ENCODE measurements around the gene BTK. TPM values are rescaled to one million over a fixed set of nuclear protein-coding genes. Genes with fewer than 3 reads are reported as not detected.

The BTK gene
- not detected in 2 replicates for total RNA-seq

GRCh38 chrX:101385795-101386541 is at the start of gene BTK:
Gene BTK (minus strand): TSS chrX:101386191. CDS start chrX:101375284, 10,907 bp downstream.

GRCh38 chrX:101407748-101408531 is 21.9 kb upstream of the BTK start, which contains the start of the genes GLA and HNRNPH2:
Gene GLA (minus strand): TSS chrX:101407925. CDS start chrX:101407903, 22 bp downstream.
Gene HNRNPH2 (plus strand): TSS chrX:101408222. CDS start chrX:101411989, 3,767 bp downstream.

GRCh38 chrX:101390664-101391525 is 4.9 kb upstream of the BTK start, which contains the start of gene RPL36A:
Gene RPL36A (plus strand): TSS chrX:101391011. CDS start chrX:101391044, 33 bp downstream.

GRCh38 chrX:101348452-101349192 is 37.4 kb downstream of the BTK start, which contains the start of gene TIMM8A:
Gene TIMM8A (minus strand): TSS chrX:101348742. CDS start chrX:101348664, 78 bp downstream.

Small RNAs within 50 kb of the gene (small RNA-seq; reads per million reads assigned to genes)
- not detected for gene RNU6-934P

Other genes with a start within 250 kb of the BTK start
- under 0.01 and 0.11 TPM in 2 replicates for gene DRP2, start 166.4 kb downstream of the BTK start, total RNA-seq
- under 0.01 TPM in 1 of 2 replicates, not detected in the other for gene TAF7L, start 94.9 kb downstream of the BTK start, total RNA-seq
- gene TIMM8A, start 37.4 kb downstream of the BTK start, total RNA-seq: 2.8 and 3.9 TPM in 2 replicates
- gene RPL36A, start 4.8 kb upstream of the BTK start, total RNA-seq: 158 and 599 TPM in 2 replicates
- 25.5 and 29.6 TPM in 2 replicates for gene GLA, start 21.7 kb upstream of the BTK start, total RNA-seq
- gene HNRNPH2, start 22.0 kb upstream of the BTK start, total RNA-seq: 56.8 and 66.7 TPM in 2 replicates
- gene ARMCX4, start 99.3 kb upstream of the BTK start, total RNA-seq: 5.2 and 7.1 TPM in 2 replicates
- gene ARMCX1, start 164.4 kb upstream of the BTK start, total RNA-seq: 56.1 and 101 TPM in 2 replicates
- gene ARMCX6, start 231.8 kb upstream of the BTK start, total RNA-seq: 23.4 and 44.4 TPM in 2 replicates
- gene ARMCX3, start 237.0 kb upstream of the BTK start, total RNA-seq: 55.4 and 65.2 TPM in 2 replicates

Data from placental epithelial cell (primary cell).